Activated CD4-positive, CD25-positive, alpha-beta regulatory T cell (primary cell): ENCODE results near the gene CDKN3.
"Not testable (repeated sequence)": the region's sequence is repeated elsewhere in the genome, so short reads cannot be mapped to it uniquely, and the experiment has no call there.

Experiments used
- DNase-seq, 4 experiments: peaks; one replicate each; lab custom pipeline; 2025; lab: John Stamatoyannopoulos, UW

CDKN3 gene

GRCh38 chr14:54424479-54424901 is 27.7 kb downstream of the CDKN3 start:
- no peak for DNase-seq

DNA sequence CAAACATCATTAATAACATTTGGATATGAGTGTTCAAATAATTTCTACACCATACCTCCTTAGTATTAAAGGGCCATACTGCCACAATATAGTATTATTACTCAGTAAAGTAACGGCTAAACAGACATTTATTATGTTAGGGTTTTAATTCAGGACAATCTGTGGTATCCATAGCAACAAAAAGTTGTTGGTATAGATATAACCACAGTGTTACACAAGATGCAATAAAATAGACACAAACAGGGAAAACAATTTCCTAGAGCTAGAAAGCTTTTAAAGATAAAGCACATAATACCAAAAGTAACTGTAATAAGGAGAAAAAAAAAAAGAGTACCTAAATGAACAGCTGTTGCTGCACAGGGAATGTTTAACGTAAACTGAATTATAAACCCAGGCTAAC is 28.3 kb downstream of the CDKN3 start:
- DNase-seq, result no peak

DNA sequence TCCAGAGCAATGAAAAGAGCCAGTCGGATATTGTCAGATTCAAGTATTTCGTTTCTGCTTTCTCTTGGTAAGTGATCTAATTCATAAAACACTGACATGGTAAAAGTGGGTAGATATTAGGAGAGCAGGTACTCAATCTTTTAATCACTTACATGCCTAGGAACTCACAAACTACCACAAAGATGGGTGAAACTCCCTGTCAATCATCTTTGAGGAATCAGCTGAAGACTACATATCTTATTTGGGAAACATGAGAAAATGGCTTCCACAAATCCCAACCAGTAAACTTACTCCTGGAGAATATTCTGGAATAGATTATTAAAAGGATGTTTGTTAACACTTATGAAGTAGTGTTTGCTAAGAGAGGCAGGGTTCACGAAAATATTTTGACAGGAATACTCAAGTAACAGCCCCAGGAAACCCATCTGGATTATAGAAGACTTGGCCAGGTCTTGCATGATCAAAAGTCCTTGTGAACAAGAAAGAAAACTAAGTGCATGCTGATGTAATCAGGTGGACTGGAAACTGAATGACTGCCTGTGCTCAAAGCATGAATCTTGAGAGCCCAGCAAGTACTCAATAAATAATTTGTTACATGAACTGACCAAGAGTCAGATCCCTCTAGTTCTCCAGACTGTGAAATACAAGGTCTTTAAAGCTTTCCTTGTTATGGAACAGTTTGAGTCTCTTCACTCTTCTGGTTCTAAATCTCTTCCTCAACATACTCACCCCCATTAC is 28.9 kb downstream of the CDKN3 start:
- no peak for DNase-seq

GRCh38 chr14:54427871-54428270 is 31.1 kb downstream of the CDKN3 start:
- DNase-seq, result no peak

GRCh38 chr14:54428527-54428926 is 31.7 kb downstream of the CDKN3 start:
- DNase-seq, result no peak

GRCh38 chr14:54435500-54435981 is 38.7 kb downstream of the CDKN3 start:
- DNase-seq, result no peak

DNA sequence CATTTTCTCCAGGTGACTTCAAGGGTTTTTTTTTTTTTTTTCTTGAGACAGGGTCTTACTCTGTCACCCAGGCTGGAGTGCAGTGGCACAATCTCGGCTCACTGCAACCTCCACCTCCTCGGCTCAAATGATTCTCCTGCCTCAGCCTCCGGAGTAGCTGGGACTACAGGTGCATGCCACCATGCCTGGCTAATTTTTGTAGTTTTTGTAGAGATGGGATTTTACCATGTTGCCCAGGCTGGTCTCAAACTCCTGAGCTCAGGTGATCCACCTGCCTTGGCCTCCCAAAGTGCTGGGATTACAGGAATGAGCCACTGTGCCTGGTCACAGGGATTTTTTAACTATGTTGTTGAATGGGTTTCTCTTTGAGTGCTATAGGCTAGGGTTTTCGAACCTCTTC is 41.1 kb downstream of the CDKN3 start:
- DNase-seq, result not testable (repeated sequence)

DNA sequence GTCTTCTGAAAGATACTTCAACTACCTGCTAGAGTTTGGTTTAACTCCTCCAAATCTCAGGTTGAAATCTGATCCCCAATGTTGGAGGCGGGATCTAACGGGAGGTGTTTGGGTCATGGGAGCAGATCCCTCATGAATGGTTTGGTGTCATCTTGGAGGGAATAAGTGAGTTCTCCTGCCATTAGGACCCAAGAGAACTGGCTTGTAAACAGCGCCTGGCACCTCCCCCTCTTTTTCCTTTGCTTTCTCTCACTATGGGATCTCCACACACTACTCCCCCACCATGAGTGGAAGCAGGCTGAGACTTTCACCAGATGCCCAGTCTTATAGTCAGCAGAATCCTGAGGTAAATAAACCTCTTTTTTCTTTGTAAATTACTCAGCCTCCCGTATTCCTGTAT is 41.9 kb downstream of the CDKN3 start:
- no peak for DNase-seq

DNA sequence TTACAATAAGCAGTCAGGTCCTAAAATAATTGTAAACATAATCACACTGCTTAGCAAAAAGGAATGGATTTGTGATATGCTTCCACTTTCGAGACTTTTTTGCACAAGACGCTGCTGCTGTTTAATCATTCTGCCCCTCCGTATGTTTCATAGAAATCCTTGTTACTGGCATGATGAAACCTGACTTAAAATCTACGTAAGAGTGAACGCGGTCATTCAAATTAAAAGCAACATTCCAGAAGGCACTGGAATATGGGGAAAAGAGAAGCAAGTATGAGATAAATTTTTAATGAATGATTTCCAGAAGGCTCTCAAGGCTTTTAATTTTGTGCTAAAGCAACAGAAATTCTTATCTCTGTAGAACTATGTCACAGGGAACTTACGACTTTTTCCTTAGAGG is 43.2 kb downstream of the CDKN3 start:
- no peak for DNase-seq

DNA sequence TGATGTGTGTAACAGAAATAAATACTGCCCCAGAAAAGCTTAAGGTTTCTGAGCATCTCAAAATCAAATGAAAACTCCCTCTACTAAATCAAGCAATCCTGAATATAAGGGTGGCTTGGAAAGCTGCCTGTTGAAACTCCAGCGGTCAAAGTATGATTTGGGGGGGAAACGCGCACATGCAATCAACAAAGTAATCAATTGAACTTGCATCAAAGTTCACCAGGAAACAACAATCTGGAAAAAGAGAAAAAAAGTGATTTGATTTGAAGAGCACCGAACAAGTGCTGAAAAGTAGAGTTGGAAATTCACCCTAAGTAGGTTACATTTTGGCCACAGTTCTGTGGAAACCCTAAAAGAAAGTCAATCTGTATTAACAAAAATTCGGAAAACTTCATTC is 43.7 kb downstream of the CDKN3 start:
- DNase-seq, result no peak

GRCh38 chr14:54440873-54441868 is 44.4 kb downstream of the CDKN3 start, which contains the start of gene CNIH1:
Gene CNIH1, minus strand, starts transcription at chr14:54441374. Its CDS starts 47 bp downstream, at chr14:54441327.
- peak; percentile 84 to 87 (median 86) for DNase-seq

- not testable (repeated sequence) for DNase-seq
Measured at GRCh38 chr14:54442961-54443360, 46.2 kb downstream of the CDKN3 start.

- no peak for DNase-seq
Measured at GRCh38 chr14:54443981-54444380, 47.2 kb downstream of the CDKN3 start.

GRCh38 chr14:54444681-54445080 is 47.9 kb downstream of the CDKN3 start:
- DNase-seq, result no peak

DNA sequence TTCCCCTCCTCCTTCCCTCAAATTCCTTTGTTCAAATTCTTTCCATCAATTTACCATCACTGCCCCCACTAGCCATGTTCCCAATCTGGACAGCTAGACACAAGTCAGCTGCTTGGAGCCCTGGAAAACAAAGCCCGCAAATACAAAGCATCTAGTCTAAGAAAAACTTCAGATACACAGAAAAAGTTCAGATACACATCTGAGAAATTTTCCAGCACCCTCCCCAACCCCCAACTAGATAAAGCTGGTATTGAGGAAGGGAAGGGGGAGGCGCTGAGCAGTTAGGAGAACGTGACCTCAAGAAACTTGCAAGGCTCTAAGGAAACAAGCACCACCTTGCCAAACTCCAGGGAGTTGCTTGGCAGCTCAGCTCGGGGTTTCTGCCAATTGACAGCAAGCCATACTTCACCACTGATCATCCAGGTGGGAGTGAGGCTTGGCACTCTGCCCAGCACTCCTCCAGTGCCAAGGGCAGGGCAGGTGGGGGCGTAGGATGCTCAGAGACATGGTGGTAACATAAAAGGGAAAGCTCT is 49.4 kb downstream of the CDKN3 start:
- no peak for DNase-seq

DNA sequence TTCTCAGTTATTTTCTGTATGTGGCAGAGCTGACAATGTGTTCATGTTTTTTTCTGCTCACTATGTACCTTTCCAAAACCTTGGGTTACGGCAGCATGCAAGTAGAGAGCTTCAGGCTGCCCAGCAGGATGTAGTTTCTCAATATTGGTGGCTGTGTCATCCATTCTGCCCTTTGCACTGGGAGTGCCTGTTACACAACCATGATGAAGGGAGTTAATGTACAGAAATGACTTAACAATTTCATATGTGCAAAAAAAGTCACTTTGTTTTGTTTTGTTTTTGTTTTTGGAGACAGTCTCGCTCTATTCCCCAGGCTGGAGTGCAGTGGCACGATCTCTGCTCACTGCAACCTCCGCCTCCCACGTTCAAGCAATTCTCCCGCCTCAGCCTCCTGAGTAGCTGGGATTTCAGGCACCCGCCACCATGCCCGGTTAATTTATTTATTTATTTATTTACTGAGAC is 50.5 kb downstream of the CDKN3 start:
- no peak for DNase-seq

- DNase-seq, result no peak
Measured at GRCh38 chr14:54450535-54450934, 53.7 kb downstream of the CDKN3 start.

DNA sequence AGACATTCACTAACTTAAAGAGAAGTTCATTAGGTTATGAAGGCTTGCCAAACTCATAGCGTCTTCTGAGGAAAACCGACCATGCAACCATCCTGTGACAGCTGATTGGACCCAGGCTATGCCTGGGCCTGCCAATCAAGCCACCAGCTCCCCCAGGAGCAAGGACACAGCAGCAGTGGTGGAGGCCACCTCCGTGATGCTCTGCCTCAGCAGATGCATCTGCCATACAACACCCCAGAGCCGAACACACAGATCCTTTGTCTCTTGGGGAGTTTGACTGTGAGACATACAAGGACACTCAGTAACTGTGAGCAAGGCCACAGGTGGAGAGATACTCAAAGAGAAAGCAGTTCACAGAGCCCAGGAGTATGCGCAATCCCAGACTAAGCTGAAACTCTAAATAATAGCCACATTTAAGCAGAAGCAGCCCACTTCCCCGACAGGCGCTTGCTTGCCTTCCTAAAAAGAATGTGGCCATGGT is 54.4 kb downstream of the CDKN3 start:
- DNase-seq, result no peak

GRCh38 chr14:54451961-54452360 is 55.2 kb downstream of the CDKN3 start:
- no peak for DNase-seq

DNA sequence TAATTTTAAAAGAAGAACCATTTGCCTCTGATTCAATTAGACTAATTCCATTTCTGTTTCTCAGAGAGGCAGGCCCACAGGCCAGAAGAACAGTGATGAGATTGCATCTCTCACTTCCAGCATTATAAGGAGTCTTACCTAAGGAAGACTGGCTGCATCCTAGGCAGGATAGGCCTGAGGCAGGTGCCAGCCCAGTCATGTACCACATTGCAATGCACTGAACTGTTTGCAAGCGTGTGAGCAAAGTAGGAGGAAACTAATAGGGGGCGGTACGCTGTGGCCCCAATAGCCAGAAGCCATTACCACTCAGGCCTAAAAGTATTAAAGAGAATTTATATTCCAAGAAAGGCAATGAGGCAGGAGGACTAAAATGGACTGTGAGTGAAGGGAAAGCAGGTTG is 56.4 kb downstream of the CDKN3 start:
- DNase-seq, result no peak

- not testable (repeated sequence) for DNase-seq
Measured at GRCh38 chr14:54453990-54454389, 57.2 kb downstream of the CDKN3 start.

DNA sequence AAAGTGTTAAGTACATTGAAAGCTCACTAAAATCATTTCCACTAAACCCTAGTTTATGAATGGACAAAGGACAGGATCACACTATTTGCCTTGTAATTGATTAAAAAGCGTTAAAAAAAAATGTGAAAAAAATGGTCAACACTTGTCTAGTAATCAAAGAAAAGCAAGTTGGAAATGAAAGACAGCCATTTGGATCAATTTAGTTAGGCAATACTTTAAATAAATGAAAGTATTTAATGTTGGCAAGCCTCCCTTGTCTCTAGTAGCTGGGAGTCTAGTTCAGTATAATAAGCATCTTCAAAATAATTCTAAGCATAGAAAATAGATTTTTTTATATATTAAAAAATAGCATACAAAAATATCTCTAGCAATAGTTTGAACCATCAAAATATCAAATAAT is 58.6 kb downstream of the CDKN3 start:
- DNase-seq, result no peak
